ENCODE results near the gene CLIC4. TPM values are rescaled to one million over a fixed set of nuclear protein-coding genes. Genes with fewer than 3 reads are reported as not detected.
A peak's percentile ranks its signal among the peaks of the same experiment; 100 is the strongest.

CLIC4 gene
- total and polyA plus RNA-seq, 9 of the 15 experiments (the other 6 are each of a cell fraction or from before 2014, with no cell fraction given), result 16.0 to 67.5 (median 38.4) TPM

GRCh38 chr1:24857507-24858133 is 112.4 kb downstream of the CLIC4 start (continued):
- TF ChIP-seq ETV6 (IDR thresholded peaks at IDR 0.05; ENCODE audit: borderline replicate concordance in 1 of 2, low read depth in 2 of 2, low read length in 1 of 2) (no peak), ETV6 (CRISPR knock-in tag; IDR thresholded peaks at IDR 0.05; ENCODE audit: borderline replicate concordance) (no peak), RBM25 (IDR thresholded peaks at IDR 0.05; ENCODE audit: low read depth, low read length, severe bottlenecking) (peak; percentile 90), SNAPC5 (CRISPR knock-in tag; IDR thresholded peaks at IDR 0.05) (no peak), BDP1 (IDR thresholded peaks at IDR 0.05; ENCODE audit: insufficient read depth, insufficient read length) (no peak), ZFP36 (IDR thresholded peaks at IDR 0.05; ENCODE audit: low read depth, low read length, partially characterized antibody) (peak; percentile 83)

- BruUV-seq (replicated peaks), result no TSS peak
- 0 out of 5 replicates have a peak, but pooled peaks cover 0 to 3% of the 10 kb centered on the region in 2 experiments for H3K4me1 ChIP-seq (replicated peaks in 1 of 2; ENCODE audit: control insufficient read depth in 2 of 2, insufficient read depth in 2 of 2, low read length in 2 of 2)
- 0 out of 2 replicates have a peak, but pooled peaks cover 5% of the 10 kb centered on the region for H4K20me1 ChIP-seq (replicated peaks; ENCODE audit: control insufficient read depth, insufficient read depth, low read length)
- DNase-seq (ENCODE audit: extremely low read depth in 1 of 4, low spot score in 3 of 4) (no peak), ATAC-seq (no peak), FAIRE-seq (no peak)
- H3K27ac ChIP-seq (ENCODE audit: extremely low read depth, low read depth, low read length), result no peak overlapping the region
- no peaks in the 10 kb centered on the region for H3K9me1 ChIP-seq (ENCODE audit: control insufficient read depth, insufficient read depth, low read length)
- no peak overlapping the region for H3K4me3 ChIP-seq
- peaks cover 36 to 64% of the 10 kb centered on the region in 2 experiments for H3K27me3 ChIP-seq (ENCODE audit: control insufficient read depth in 2 of 2, insufficient read depth in 2 of 2, low read length in 2 of 2)
- TF ChIP-seq ZKSCAN1 (IDR thresholded peaks at IDR 0.05; ENCODE audit: low read depth, low read length) (peak; percentile 78; the same call in 1 of the 2 replicates), NR2C2 (CRISPR knock-in tag; IDR thresholded peaks at IDR 0.05) (no peak), NR2C2 (tag; IDR thresholded peaks at IDR 0.05) (no peak), MEF2D (tag; conservative IDR thresholded peaks at IDR 0.05; ENCODE audit: low read depth) (no peak), SMAD2 (IDR thresholded peaks at IDR 0.05; ENCODE audit: low read depth, low read length) (no peak)
- CTCF ChIA-PET (ENCODE audit: low intra/inter-chr PET ratio), result no interaction called here
- H3K36me3 ChIP-seq (ENCODE audit: control insufficient read depth, insufficient read depth, low read length), result no peaks in the 10 kb centered on the region
- WGBS (ENCODE audit: insufficient coverage, low coverage, missing lambda C conversion rate), result 5% methylated on average over 1 of the region's 1 CpG
- intact Hi-C loops (cut with micrococcal nuclease) (no loop called here), in situ Hi-C loops (cut with MboI) (no loop called here)
- H3K9ac ChIP-seq (ENCODE audit: insufficient read depth in 1 of 2, low read depth in 2 of 2, low read length in 2 of 2), result no peak overlapping the region
- H3K79me2 ChIP-seq (ENCODE audit: control insufficient read depth, insufficient read depth, low read length), result no peaks in the 10 kb centered on the region
- no peak overlapping the region for H2AFZ ChIP-seq (ENCODE audit: low read depth, low read length)
- no peak overlapping the region for H3K4me2 ChIP-seq (ENCODE audit: insufficient read depth, low read length)
- no peaks in the 10 kb centered on the region for H3K9me3 ChIP-seq (replicated peaks; ENCODE audit: control insufficient read depth, insufficient read depth, low read depth, low read length)
- POLR2A ChIA-PET, result interaction anchor here (0.6 kb wide), 2 partner anchors 54 to 1218 kb away, joined by 3 read pairs; no protein-coding TSS in a partner anchor
These were observed 113.0 kb downstream of the CLIC4 start for GRCh38 chr1:24858277-24858676.

Data from K562 (cell line).